GM19193 (cell line): ENCODE data around the gene CCDC117.
A peak's percentile ranks its signal among the peaks of the same experiment; 100 is the strongest.

Experiments
- POLR2A ChIP-seq: IDR thresholded peaks from 4 replicates; pipeline ENCODE4 v1.6.1; 2011; ENCODE audit not compliant: insufficient read depth, insufficient read length; ENCODE audit errors: extremely low read depth

Gene CCDC117

GRCh38 chr22:28772633-28773460 lies at the start of gene CCDC117:
TSS of gene CCDC117 (plus strand) at chr22:28772695. CDS start at chr22:28772850, 155 bp downstream.
- peak; percentile 76 for TF ChIP-seq POLR2A

DNA sequence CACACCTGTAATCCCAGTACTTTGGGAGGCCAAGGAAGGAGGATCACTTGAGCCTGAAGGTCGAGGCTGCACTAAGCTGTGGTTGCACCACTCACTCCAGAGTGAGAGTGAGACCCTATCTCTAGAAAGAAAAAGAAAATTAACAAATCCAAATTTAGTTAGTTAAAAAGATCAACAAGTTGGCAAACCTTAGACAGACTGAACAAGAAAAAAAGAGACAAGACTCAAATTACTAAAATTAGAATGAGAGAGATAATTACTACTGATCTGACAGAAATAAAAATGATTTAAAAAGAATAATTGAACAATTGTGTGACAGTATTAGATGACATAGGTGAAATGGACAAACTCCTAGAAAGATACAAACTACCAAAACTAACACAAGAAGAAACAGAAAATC lies 44.5 kb upstream of the CCDC117 start:
- no peak for TF ChIP-seq POLR2A

DNA sequence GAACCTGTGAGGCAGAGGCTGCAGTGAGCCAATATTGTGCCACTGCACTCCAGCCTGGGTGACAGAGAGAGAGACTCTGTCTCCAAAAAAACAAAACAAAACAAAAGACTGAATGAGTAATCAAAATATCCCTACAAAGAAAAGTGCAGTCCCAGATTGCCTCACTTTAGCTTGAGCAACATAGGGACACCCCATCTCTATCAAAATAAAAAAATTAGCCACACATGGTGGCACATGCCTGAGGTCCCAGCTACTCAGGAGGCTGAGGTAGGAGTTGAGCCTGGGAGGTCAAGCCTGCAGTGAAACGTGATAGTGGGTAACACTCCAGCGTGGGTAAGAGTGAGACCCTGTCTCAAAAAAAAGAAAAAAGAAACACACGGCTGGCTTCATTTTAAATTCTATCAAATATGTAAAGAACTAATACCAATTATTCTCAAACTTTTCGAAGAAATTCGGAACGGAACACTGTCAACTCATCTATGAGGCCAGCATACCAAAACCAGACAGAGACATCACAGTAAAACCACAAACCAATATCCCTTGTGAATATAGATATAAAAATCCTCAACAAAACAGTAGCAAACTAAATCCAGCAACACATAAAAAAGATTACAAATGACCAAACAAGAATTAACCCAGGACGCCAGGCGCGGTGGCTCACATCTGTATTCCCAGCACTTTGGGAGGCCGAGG lies 43.7 kb upstream of the CCDC117 start:
- no peak for TF ChIP-seq POLR2A

DNA sequence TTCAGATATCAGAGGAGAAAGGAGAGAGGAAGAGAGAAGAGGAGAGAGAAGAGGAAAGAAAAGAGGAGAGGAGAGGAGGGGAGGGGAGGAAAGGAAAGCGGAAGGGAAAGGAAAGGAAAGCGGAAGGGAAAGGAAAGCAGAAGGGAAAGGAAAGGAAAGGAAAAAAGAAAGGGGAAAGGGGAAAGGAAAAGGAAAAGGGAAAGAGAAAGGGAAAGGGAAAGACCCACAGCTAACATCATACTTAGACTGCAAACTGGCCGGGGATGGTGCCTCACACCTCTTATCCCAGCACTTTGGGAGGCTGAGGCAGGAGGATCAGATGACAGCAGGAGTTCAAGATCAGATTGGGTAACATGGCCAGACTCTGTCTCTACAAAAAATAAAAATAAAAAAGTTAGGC lies 42.3 kb upstream of the CCDC117 start:
- TF ChIP-seq POLR2A = no peak

DNA sequence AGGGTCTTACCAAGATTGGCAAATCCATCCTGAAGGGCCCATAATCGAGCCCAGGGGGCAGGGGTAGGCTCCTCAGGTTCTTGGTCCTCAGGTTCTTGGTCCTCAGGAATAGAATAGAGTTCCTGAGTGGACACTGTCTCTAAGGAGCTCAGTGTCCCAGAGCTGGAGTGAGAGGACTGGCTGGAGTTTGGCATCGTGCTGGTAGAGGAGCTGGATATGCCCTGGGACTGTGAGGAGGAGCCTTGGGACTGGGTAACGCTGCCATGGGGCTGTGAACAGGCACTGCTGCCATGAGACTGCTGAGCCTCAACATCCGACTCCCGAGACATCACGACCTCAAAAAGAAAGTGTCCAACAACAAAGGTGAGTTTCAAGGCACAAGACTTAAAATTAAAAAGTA lies 38.1 kb upstream of the CCDC117 start:
- no peak for TF ChIP-seq POLR2A

GRCh38 chr22:28736301-28737155 lies 36.0 kb upstream of the CCDC117 start:
- no peak for TF ChIP-seq POLR2A

GRCh38 chr22:28737701-28738100 lies 34.8 kb upstream of the CCDC117 start:
- TF ChIP-seq POLR2A = no peak

- TF ChIP-seq POLR2A = no peak
Measured at GRCh38 chr22:28741200-28741784, 31.2 kb upstream of the CCDC117 start.

GRCh38 chr22:28741785-28742561 lies 30.5 kb upstream of the CCDC117 start, which contains the start of the genes CHEK2 and HSCB:
TSS of gene CHEK2 (minus strand) at chr22:28741820. CDS start at chr22:28734721, 7,099 bp downstream.
TSS of gene HSCB (plus strand) at chr22:28742039. CDS start at chr22:28742096, 57 bp downstream.
- TF ChIP-seq POLR2A = peak; percentile 82

- TF ChIP-seq POLR2A = no peak
Measured at GRCh38 chr22:28742562-28742962, 29.9 kb upstream of the CCDC117 start.

DNA sequence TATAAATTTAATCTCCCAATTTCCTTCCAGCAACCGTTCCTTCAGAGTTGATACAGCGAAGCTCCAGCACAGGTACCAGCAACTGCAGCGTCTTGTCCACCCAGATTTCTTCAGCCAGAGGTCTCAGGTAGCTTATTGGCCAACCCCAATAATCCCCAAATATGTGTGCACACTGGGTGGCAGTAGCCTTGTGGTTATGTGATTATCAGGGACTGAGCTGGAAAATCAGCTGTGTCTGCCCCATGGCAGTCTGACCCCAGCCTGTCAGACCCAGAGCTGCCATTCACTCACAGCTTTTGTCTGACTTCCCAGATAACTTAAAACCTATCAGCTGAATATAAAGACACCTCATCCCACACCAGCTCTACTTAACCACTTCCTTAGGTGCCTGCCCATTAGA lies 28.6 kb upstream of the CCDC117 start:
- TF ChIP-seq POLR2A = no peak

GRCh38 chr22:28750471-28750881 lies 22.0 kb upstream of the CCDC117 start:
- TF ChIP-seq POLR2A = no peak

DNA sequence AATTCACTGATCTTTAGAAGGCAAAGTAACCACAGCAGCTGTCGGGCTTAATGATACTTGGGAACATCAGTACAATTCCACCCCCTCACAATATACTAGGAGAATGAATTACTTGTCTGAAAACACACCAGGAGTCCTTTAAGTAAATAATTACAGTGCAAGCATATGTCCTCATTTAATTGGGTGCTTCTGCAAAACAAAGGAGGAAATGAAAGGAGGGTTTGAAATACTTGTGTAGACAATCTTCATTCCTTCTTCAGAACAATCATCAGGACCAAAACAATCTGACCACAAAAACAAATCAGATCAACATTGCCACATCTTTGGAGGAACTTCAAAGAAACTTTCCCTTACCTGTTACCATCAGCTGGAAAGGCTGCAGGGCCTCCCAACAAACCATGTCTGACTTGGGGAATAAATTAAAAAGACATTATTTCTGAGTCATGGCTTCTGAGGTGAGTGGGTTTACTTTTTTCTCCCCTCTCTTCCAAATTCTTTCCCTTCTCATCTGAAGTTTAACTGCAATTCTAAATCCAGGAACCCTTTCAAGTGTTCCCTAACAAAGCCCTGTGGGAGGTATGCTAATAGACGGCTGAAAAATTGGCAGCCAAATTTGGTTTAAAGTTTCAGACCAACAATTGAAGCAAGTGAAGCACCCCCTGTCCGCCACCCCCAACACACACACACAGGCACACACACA lies 12.5 kb upstream of the CCDC117 start:
- no peak for TF ChIP-seq POLR2A
